B cell (primary cell): ENCODE measurements around the gene ZNF441. TPM values are rescaled to one million over a fixed set of nuclear protein-coding genes. Genes with fewer than 3 reads are reported as not detected.
"Not testable (repeated sequence)": the region's sequence is repeated elsewhere in the genome, so short reads cannot be mapped to it uniquely, and the experiment has no call there.

Experiments
- ATAC-seq: fragments of 200-7000 bp; cut with Tn5 transposase; one replicate; pipeline ENCODE4 v1.10.0; 2021; ENCODE audit warnings: low read depth, mild to moderate bottlenecking, moderate number of reproducible peaks, moderate library complexity
- CTCF ChIA-PET: fragments of 350-600 bp; sonication (Branson Sonifier 250); formaldehyde crosslinking; loops from one replicate; lab custom pipeline; 2021; ENCODE audit warnings: antibody characterized with exemption, inconsistent platforms; lab: Charles Lee
- POLR2A ChIA-PET: fragments of 350-600 bp; sonication (Branson Sonifier 250); formaldehyde crosslinking; loops from one replicate; lab custom pipeline; 2021; ENCODE audit warnings: antibody characterized with exemption; lab: Charles Lee
- DNase-seq: peaks from one replicate; pipeline ENCODE4 v3.0.0; 2013
- H2AFZ ChIP-seq: 2 replicates; pipeline ENCODE4 v1.6.1; 2012; ENCODE audit warnings: mild to moderate bottlenecking, low read depth, low read length; ENCODE audit not compliant: insufficient read depth, poor library complexity, severe bottlenecking
- H3K27ac ChIP-seq, 2 donors: 1 replicate in 1 of 2; 2 replicates in 1 of 2; pipeline ENCODE4 v1.5.1; 2012 to 2013; ENCODE audit warnings: low read length in 2 of 2, mild to moderate bottlenecking in 2 of 2, moderate library complexity in 1 of 2
- H3K27me3 ChIP-seq, 4 experiments: fragments of 200-600 bp in 1 of 4; sonication (generic) in 1 of 4; replicated peaks in 1 of 4; 1 replicate in 2 of 4; 2 replicates in 2 of 4; pipeline versions ENCODE4 v1.6.1 to v1.7.0; 2013 to 2016; ENCODE audit warnings: low read length in 3 of 4, mild to moderate bottlenecking in 2 of 4, mixed read lengths in 1 of 4, moderate library complexity in 1 of 4; ENCODE audit not compliant: insufficient read depth in 4 of 4, control insufficient read depth in 3 of 4; ENCODE audit errors: control extremely low read depth in 1 of 4
- H3K36me3 ChIP-seq, 2 experiments: replicated peaks in 1 of 2; 1 replicate in 1 of 2; 2 replicates in 1 of 2; pipeline versions ENCODE4 v1.6.1 to v1.7.1; 2013; ENCODE audit warnings: low read length in 1 of 2; ENCODE audit not compliant: insufficient read depth in 2 of 2, control insufficient read depth in 1 of 2; ENCODE audit errors: control extremely low read depth in 1 of 2, extremely low read depth in 1 of 2
- H3K4me1 ChIP-seq, 2 donors: fragments of 200-600 bp in 1 of 2; sonication (generic) in 1 of 2; 1 replicate in 1 of 2; 2 replicates in 1 of 2; pipeline versions ENCODE4 v1.5.1 to v1.6.1; 2013 to 2017; ENCODE audit warnings: low read length in 2 of 2; ENCODE audit not compliant: control insufficient read depth in 2 of 2, insufficient read depth in 2 of 2
- H3K4me2 ChIP-seq: replicated peaks from 2 replicates; pipeline ENCODE3; 2012; ENCODE audit warnings: mild to moderate bottlenecking, low read depth, low read length; ENCODE audit not compliant: poor library complexity, severe bottlenecking
- H3K4me3 ChIP-seq, 5 experiments: fragments of 200-600 bp in 1 of 5; sonication (generic) in 1 of 5; 1 replicate in 3 of 5; 2 replicates in 2 of 5; pipeline versions ENCODE4 v1.5.1 to v1.7.0; 2011 to 2016; ENCODE audit warnings: low read length in 4 of 5, mild to moderate bottlenecking in 4 of 5, low read depth in 2 of 5, control low read depth in 1 of 5, moderate library complexity in 1 of 5; ENCODE audit not compliant: insufficient read depth in 1 of 5; ENCODE audit errors: control extremely low read depth in 1 of 5, extremely low read depth in 1 of 5
- H3K79me2 ChIP-seq: fragments of 200-600 bp; sonication (generic); one replicate; pipeline ENCODE4 v1.6.0; 2016; ENCODE audit warnings: low read length; ENCODE audit not compliant: control insufficient read depth, insufficient read depth
- H3K9ac ChIP-seq: fragments of 200-600 bp; sonication (generic); 2 replicates; pipeline ENCODE4 v1.6.1; 2017; ENCODE audit warnings: mild to moderate bottlenecking, low read length, moderate library complexity
- H3K9me3 ChIP-seq, 3 donors: one replicate each; pipeline versions ENCODE4 v1.6.1 to v1.7.1; 2013; ENCODE audit warnings: low read length in 2 of 3; ENCODE audit not compliant: control insufficient read depth in 2 of 3, insufficient read depth in 1 of 3; ENCODE audit errors: control extremely low read depth in 1 of 3
- H4K20me1 ChIP-seq: 2 replicates; pipeline ENCODE4 v1.6.0; 2012; ENCODE audit warnings: mild to moderate bottlenecking, low read length; ENCODE audit not compliant: insufficient read depth, control insufficient read depth, poor library complexity, severe bottlenecking
- H3K27ac Mint-ChIP-seq: one replicate; pipeline ENCODE4 v1.8.0; 2021; ENCODE audit warnings: mixed read lengths
- H3K27me3 Mint-ChIP-seq: one replicate; pipeline ENCODE4 v1.8.0; 2021; ENCODE audit warnings: mixed read lengths
- H3K4me1 Mint-ChIP-seq: one replicate; pipeline ENCODE4 v1.8.0; 2021; ENCODE audit warnings: mixed read lengths
- H3K4me3 Mint-ChIP-seq: one replicate; pipeline ENCODE4 v1.8.0; 2021; ENCODE audit warnings: mixed read lengths
- H3K9me3 Mint-ChIP-seq: one replicate; pipeline ENCODE4 v1.8.0; 2022; ENCODE audit warnings: mixed read lengths; ENCODE audit not compliant: insufficient read depth
- EZH2 ChIP-seq: IDR thresholded peaks from 2 replicates; pipeline ENCODE4 v1.6.1; 2012; ENCODE audit warnings: borderline replicate concordance, low read depth, mild to moderate bottlenecking, moderate library complexity, low read length; ENCODE audit not compliant: insufficient read depth, poor library complexity, severe bottlenecking
- WGBS: methylation state at CpG from one replicate; pipeline ENCODE4 v1.1.5; 2013; ENCODE audit warnings: missing lambda C conversion rate; ENCODE audit not compliant: insufficient coverage; 5-methylcytosine and 5-hydroxymethylcytosine counted together
- intact Hi-C: fragments of 100-400 bp; cut with micrococcal nuclease; formaldehyde crosslinking; loops from one replicate; pipeline ENCODE4 v1.10.0; 2022
- polyA plus RNA-seq: library from polyadenylated mRNA; depleted of rRNA; stranded (reverse); fragments of >200 nt; gene quantifications from 2 replicates; pipeline ENCODE4 v1.2.3, GENCODE V29; 2012
- total RNA-seq, 2 donors: library from RNA; stranded (reverse); fragments of 120-200 nt in 1 of 2; gene quantifications; 1 replicate in 1 of 2; 2 replicates in 1 of 2; pipeline versions ENCODE4 v1.2.3 to v1.2.4, GENCODE V29; 2013 to 2022
- TF ChIP-seq, protein P1 (sequence below): fragments of 200-600 bp; IDR thresholded peaks from one replicate; pipeline ENCODE4 v1.8.0; 2022; ENCODE audit warnings: antibody characterized with exemption, mild to moderate bottlenecking

ZNF441 gene
- total and polyA plus RNA-seq, 2 donors (not counting 1 experiment from before 2014, with no cell fraction given), result 7.4 to 43.5 TPM

DNA sequence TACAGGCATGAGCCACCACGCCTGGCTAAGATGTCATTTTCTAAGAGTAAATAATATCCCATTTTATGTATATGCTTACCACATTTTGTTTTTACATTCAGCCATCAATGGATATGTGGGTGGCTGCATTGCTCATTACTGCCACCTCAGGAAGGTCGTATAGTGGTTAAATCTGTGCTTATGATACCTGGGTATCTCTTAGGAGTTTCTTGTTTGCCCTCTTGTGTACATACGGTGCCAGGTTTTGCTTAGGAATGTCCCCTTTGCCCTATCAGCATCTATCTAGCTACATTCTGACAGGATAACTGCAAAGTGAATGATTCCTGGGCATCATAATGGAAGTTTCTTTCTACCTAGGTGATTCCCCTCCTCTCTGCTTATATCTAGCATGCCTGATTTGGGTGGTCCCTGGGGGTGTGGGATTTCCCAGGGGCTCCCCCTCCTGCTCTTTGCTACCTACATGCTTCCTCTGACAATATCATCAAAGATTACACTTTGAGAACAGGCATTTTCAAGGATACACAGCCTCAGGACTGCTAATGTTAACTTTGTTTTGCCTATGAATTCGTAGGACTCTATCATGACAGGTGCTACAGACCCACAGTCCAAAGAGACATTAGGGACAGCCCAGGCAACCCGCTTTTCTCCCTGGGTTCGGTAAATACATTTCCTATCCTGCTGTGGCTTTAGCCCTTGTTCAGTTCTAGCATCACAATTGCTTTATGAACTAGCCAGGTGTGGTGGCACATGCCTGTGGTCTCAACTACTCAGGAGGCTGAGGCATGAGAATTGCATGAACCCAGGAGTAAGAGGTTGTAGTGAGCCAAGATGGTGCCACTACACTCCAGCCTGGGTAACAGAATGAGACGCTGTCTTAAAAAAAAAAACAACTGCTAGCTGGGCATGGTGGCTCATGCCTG, 62.4 kb downstream of the ZNF441 start:
- ChIA-PET POLR2A (interaction anchor here (0.7 kb wide), 1 partner anchor 1063 kb away, joined by 3 read pairs; no protein-coding TSS in a partner anchor), CTCF (interaction anchor here (0.7 to 1.7 kb wide), 2 partner anchors 17 to 1232 kb away, joined by 3 to 4 read pairs; no protein-coding TSS in a partner anchor)
- H4K20me1 ChIP-seq, H3K4me3 Mint-ChIP-seq, H3K4me3 ChIP-seq, H3K27me3 ChIP-seq, H3K27ac ChIP-seq, H3K79me2 ChIP-seq, H3K9ac ChIP-seq, H2AFZ ChIP-seq, H3K4me2 ChIP-seq, ATAC-seq, DNase-seq, H3K27me3 Mint-ChIP-seq, H3K4me1 ChIP-seq, H3K4me1 Mint-ChIP-seq, H3K27ac Mint-ChIP-seq, intact Hi-C loops: not testable (repeated sequence)
- Histone ChIP-seq H3K9me3 (peaks cover 5 to 33% (median 14%) of the 10 kb centered on the region in 3 donors), H3K36me3 (peaks cover 6 to 29% of the 10 kb centered on the region in 2 experiments)
- WGBS, result 83% methylated on average over 3 of the region's 7 CpGs
- peaks cover 13% of the 10 kb centered on the region for H3K9me3 Mint-ChIP-seq

DNA sequence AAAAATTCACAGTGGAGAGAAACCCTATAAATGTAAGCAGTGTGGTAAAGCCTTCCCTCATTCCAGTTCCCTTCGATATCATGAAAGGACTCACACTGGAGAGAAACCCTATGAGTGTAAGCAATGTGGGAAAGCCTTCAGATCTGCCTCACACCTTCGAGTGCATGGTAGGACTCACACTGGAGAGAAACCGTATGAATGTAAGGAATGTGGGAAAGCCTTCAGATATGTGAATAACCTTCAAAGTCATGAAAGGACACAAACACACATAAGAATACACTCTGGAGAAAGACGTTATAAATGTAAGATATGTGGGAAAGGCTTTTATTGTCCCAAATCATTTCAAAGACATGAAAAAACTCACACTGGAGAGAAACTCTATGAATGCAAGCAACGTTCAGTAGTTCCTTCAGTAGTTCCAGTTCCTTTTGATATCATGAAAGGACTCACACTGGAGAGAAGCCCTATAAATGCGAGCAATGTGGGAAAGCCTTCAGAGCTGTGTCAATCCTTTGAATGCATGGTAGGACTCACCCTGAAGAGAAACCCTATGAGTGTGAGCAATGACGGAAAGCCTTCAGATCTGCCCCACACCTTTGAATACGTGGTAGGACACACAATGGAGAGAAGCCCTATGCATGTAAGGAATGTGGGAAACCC, 65.6 kb downstream of the ZNF441 start:
- Histone ChIP-seq H3K4me3 (no peak overlapping the region), H3K9me3 (peaks cover 5 to 35% (median 21%) of the 10 kb centered on the region in 3 donors), H3K4me2 (no peak overlapping the region), H2AFZ (no peak overlapping the region), H3K4me1 (no peaks in the 10 kb centered on the region), H3K27me3 (no peaks in the 10 kb centered on the region), H4K20me1 (no peaks in the 10 kb centered on the region), H3K36me3 (peaks cover 6 to 29% of the 10 kb centered on the region in 2 experiments), H3K79me2 (peaks cover 5% of the 10 kb centered on the region), H3K27ac (no peak overlapping the region), H3K9ac (no peak overlapping the region)
- ATAC-seq (no peak), DNase-seq (no peak)
- POLR2A ChIA-PET, result no interaction called here
- Mint-ChIP-seq H3K4me3 (no peak overlapping the region), H3K27ac (no peak overlapping the region), H3K4me1 (peaks cover 5% of the 10 kb centered on the region), H3K9me3 (peaks cover 13% of the 10 kb centered on the region), H3K27me3 (no peaks in the 10 kb centered on the region)
- CTCF ChIA-PET, result no interaction called here
- TF ChIP-seq, protein P1, sequence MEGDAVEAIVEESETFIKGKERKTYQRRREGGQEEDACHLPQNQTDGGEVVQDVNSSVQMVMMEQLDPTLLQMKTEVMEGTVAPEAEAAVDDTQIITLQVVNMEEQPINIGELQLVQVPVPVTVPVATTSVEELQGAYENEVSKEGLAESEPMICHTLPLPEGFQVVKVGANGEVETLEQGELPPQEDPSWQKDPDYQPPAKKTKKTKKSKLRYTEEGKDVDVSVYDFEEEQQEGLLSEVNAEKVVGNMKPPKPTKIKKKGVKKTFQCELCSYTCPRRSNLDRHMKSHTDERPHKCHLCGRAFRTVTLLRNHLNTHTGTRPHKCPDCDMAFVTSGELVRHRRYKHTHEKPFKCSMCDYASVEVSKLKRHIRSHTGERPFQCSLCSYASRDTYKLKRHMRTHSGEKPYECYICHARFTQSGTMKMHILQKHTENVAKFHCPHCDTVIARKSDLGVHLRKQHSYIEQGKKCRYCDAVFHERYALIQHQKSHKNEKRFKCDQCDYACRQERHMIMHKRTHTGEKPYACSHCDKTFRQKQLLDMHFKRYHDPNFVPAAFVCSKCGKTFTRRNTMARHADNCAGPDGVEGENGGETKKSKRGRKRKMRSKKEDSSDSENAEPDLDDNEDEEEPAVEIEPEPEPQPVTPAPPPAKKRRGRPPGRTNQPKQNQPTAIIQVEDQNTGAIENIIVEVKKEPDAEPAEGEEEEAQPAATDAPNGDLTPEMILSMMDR, result no peak
- no peak for TF ChIP-seq EZH2
- intact Hi-C loops, result no loop called here
- WGBS, result 100% methylated on average over 4 of the region's 8 CpGs
